K562 (cell line): ENCODE measurements around the gene WDR44. TPM values are rescaled to one million over a fixed set of nuclear protein-coding genes. Genes with fewer than 3 reads are reported as not detected.
A peak's percentile ranks its signal among the peaks of the same experiment; 100 is the strongest.

Experiments used
- BHLHE40 ChIP-seq: IDR thresholded peaks from 2 replicates; pipeline ENCODE4 v1.6.1; 2011; ENCODE audit warnings: low read length, improper control_type of control experiment
- CCNT2 ChIP-seq: IDR thresholded peaks from 2 replicates; pipeline ENCODE4 v1.6.1; 2011; ENCODE audit warnings: borderline replicate concordance, low read depth, mild to moderate bottlenecking, moderate library complexity, mixed read lengths, low read length; ENCODE audit not compliant: insufficient read length; ENCODE audit errors: extremely low read depth
- ETV1 ChIP-seq: fragments of 450-650 bp; conservative IDR thresholded peaks from 2 replicates; pipeline ENCODE4 v1.6.1; 2016; ENCODE audit warnings: missing genetic modification characterization, control low read depth, low read depth, missing compliant biosample characterization
- HEY1 ChIP-seq: fragments of 250-450 bp; sonication (Bioruptor Pico); IDR thresholded peaks from 2 replicates; pipeline ENCODE4 v1.5.0; 2020; ENCODE audit warnings: mild to moderate bottlenecking, moderate library complexity, borderline replicate concordance
- JUND ChIP-seq, 2 experiments: IDR thresholded peaks; 2 replicates in 1 of 2; 3 replicates in 1 of 2; pipeline ENCODE4 v1.6.1; 2011; ENCODE audit warnings: borderline replicate concordance in 2 of 2, low read depth in 2 of 2, low read length in 2 of 2, improper control_type of control experiment in 1 of 2, missing biosample characterization in 1 of 2, missing genetic modification characterization in 1 of 2, missing genetic modification reagents in 1 of 2
- MAZ ChIP-seq, 2 experiments: fragments of 450-650 bp in 1 of 2; sonication (generic) in 1 of 2; formaldehyde crosslinking; IDR thresholded peaks in 1 of 2; conservative IDR thresholded peaks in 1 of 2; 2 replicates each; pipeline versions ENCODE4 v1.4.0 to v1.5.0; 2020; ENCODE audit warnings: mild to moderate bottlenecking in 1 of 2, missing genetic modification reagents in 1 of 2
- POLR2B ChIP-seq: fragments of 450-650 bp; IDR thresholded peaks from 2 replicates; pipeline ENCODE4 v1.6.1; 2018; ENCODE audit warnings: low read depth; ENCODE audit not compliant: partially characterized antibody
- RBFOX2 ChIP-seq: fragments of 200-400 bp; formaldehyde crosslinking; IDR thresholded peaks from 2 replicates; pipeline ENCODE4 v1.6.1; 2017; ENCODE audit warnings: low read depth, mild to moderate bottlenecking, low read length, moderate library complexity
- SRF ChIP-seq, 2 experiments: fragments of 250-450, 450-650 bp in 1 of 2; sonication (Bioruptor Pico) in 1 of 2; sonication (generic) in 1 of 2; formaldehyde crosslinking; IDR thresholded peaks; 2 replicates each; pipeline versions ENCODE4 v1.5.0 to v1.5.1; 2020 to 2022; ENCODE audit warnings: mild to moderate bottlenecking in 1 of 2, missing genetic modification reagents in 1 of 2
- ZNF263 ChIP-seq: sonication (generic); formaldehyde crosslinking; IDR thresholded peaks from 2 replicates; pipeline ENCODE4 v1.8.0; 2022; ENCODE audit warnings: mild to moderate bottlenecking, missing genetic modification reagents, borderline replicate concordance
- ZNF3 ChIP-seq: fragments of 250-450 bp; sonication (Bioruptor Pico); IDR thresholded peaks from 2 replicates; pipeline ENCODE4 v1.5.0; 2021; ENCODE audit warnings: mild to moderate bottlenecking, moderate library complexity
- ZNF586 ChIP-seq: fragments of 450-650 bp; formaldehyde crosslinking; conservative IDR thresholded peaks from 2 replicates; pipeline ENCODE4 v1.4.0; 2020; ENCODE audit warnings: mild to moderate bottlenecking, moderate library complexity
- polyA plus RNA-seq, 8 experiments: library from polyadenylated mRNA; depleted of rRNA in 4 of 8; stranded (reverse) in 5 of 8; unstranded in 3 of 8; fragments of >200 nt; fragmentation: Nextera tagmentation in 2 of 8; fragmentation: Illumina TruSeq in 1 of 8; extraction: Ambion mirVana in 2 of 8; extraction: Trizol in 1 of 8; gene quantifications; 2 replicates each; pipeline versions ENCODE4 v1.2.1 to v1.2.3, GENCODE V29; 2011 to 2014; ENCODE audit warnings: inconsistent platforms in 1 of 8, missing spikeins in 1 of 8
- total RNA-seq, 7 experiments: library from RNA; depleted of rRNA in 6 of 7; stranded (reverse); fragments of >200 nt in 6 of 7; fragmentation: Illumina TruSeq in 2 of 7; extraction: Trizol in 2 of 7; gene quantifications; 2 replicates each; pipeline versions ENCODE4 v1.2.1 to v1.2.3, GENCODE V29; 2011 to 2021; ENCODE audit warnings: low replicate concordance in 1 of 7
- TF ChIP-seq, protein P1 (sequence below): fragments of 200-400 bp; formaldehyde crosslinking; IDR thresholded peaks from 2 replicates; pipeline ENCODE4 v1.6.1; 2017; ENCODE audit warnings: mild to moderate bottlenecking, low read depth, low read length, moderate library complexity
- TF ChIP-seq, protein P2 (sequence below), 2 experiments: fragments of 450-650 bp; conservative IDR thresholded peaks; 2 replicates each; pipeline ENCODE4 v1.6.1; 2017; ENCODE audit warnings: mild to moderate bottlenecking in 2 of 2, moderate library complexity in 2 of 2
- TF ChIP-seq, protein P3 (sequence below), 2 experiments: fragments of 200-800 bp in 1 of 2; sonication (Bioruptor generic) in 1 of 2; sonication (generic) in 1 of 2; formaldehyde crosslinking in 1 of 2; IDR thresholded peaks in 1 of 2; conservative IDR thresholded peaks in 1 of 2; 2 replicates each; pipeline versions ENCODE4 v1.5.0 to v1.6.1; 2016 to 2020; ENCODE audit warnings: missing compliant biosample characterization in 1 of 2, missing genetic modification characterization in 1 of 2, missing genetic modification reagents in 1 of 2
- TF ChIP-seq, protein P4 (sequence below): fragments of 450-650 bp; formaldehyde crosslinking; IDR thresholded peaks from 2 replicates; pipeline ENCODE4 v1.4.0; 2020; ENCODE audit warnings: mild to moderate bottlenecking, moderate library complexity

WDR44 gene
- total and polyA plus RNA-seq, 9 of the 15 experiments (the other 6 are each of a cell fraction or from before 2014, with no cell fraction given): 5.6 to 20.0 (median 14.6) TPM

DNA sequence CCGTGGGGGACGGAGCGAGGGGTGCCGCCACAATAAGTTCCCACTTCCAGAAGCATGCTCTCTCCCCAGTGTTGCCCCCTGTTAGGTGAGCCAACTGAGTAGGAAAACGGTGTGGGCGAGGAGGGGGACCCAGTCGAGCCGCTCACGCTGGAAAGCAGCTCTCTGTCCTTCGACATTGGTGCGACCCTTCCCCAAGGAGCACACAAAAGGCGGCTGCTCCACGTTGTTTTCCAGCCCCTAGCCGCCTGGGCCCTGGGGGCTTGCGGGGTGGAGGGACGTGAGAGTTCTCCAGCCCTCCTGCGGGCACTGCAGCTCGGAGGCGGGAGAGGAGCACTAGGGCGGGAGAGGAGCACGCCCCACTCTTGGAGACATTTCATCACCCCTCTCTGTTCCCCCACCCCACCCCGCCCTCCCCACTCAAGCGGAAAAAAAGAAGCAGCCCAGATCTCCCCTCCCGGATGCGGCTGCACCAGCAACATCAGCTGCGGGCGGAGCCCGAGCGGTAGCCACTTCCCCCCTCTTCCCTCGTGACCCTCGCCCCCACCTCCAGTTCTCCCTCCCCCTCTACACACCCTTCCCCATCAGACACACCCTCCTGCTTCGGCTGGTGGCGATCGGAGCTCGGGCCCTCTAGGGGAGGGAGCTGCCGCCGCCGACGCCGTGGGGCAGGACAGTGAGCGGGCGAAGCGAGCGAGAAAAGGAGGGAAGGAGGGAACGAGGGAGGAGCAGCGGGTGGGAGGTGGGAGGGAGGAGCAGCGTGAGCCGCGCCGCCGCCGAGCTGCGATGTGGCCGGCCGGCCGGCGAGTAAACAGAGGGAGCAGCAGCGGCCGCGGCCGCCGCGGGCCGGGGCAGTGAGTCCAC, 149.4 kb downstream of the WDR44 start, which contains the start of gene DOCK11 (continued):
- TF ChIP-seq, protein P1, sequence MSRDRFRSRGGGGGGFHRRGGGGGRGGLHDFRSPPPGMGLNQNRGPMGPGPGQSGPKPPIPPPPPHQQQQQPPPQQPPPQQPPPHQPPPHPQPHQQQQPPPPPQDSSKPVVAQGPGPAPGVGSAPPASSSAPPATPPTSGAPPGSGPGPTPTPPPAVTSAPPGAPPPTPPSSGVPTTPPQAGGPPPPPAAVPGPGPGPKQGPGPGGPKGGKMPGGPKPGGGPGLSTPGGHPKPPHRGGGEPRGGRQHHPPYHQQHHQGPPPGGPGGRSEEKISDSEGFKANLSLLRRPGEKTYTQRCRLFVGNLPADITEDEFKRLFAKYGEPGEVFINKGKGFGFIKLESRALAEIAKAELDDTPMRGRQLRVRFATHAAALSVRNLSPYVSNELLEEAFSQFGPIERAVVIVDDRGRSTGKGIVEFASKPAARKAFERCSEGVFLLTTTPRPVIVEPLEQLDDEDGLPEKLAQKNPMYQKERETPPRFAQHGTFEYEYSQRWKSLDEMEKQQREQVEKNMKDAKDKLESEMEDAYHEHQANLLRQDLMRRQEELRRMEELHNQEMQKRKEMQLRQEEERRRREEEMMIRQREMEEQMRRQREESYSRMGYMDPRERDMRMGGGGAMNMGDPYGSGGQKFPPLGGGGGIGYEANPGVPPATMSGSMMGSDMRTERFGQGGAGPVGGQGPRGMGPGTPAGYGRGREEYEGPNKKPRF: no peak
- TF ChIP-seq JUND (IDR thresholded peaks at IDR 0.05; ENCODE audit: borderline replicate concordance, low read depth, low read length): 0 out of 2 replicates have a peak, but pooled peaks have one; percentile 3
- no peak; the same call in 2 of the 3 replicates for TF ChIP-seq JUND (tag; IDR thresholded peaks at IDR 0.05; ENCODE audit: borderline replicate concordance, low read depth, low read length)
- TF ChIP-seq, protein P2, sequence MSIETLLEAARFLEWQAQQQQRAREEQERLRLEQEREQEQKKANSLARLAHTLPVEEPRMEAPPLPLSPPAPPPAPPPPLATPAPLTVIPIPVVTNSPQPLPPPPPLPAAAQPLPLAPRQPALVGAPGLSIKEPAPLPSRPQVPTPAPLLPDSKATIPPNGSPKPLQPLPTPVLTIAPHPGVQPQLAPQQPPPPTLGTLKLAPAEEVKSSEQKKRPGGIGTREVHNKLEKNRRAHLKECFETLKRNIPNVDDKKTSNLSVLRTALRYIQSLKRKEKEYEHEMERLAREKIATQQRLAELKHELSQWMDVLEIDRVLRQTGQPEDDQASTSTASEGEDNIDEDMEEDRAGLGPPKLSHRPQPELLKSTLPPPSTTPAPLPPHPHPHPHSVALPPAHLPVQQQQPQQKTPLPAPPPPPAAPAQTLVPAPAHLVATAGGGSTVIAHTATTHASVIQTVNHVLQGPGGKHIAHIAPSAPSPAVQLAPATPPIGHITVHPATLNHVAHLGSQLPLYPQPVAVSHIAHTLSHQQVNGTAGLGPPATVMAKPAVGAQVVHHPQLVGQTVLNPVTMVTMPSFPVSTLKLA (conservative IDR thresholded peaks at IDR 0.05): peak; percentile 59 to 80; a peak in 3 of 4 replicates
- peak; percentile 76 for TF ChIP-seq RBFOX2
- TF ChIP-seq, protein P3, sequence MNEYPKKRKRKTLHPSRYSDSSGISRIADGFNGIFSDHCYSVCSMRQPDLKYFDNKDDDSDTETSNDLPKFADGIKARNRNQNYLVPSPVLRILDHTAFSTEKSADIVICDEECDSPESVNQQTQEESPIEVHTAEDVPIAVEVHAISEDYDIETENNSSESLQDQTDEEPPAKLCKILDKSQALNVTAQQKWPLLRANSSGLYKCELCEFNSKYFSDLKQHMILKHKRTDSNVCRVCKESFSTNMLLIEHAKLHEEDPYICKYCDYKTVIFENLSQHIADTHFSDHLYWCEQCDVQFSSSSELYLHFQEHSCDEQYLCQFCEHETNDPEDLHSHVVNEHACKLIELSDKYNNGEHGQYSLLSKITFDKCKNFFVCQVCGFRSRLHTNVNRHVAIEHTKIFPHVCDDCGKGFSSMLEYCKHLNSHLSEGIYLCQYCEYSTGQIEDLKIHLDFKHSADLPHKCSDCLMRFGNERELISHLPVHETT (CRISPR knock-in tag; conservative IDR thresholded peaks at IDR 0.05 in 1 of 2, IDR thresholded peaks at IDR 0.05 in 1 of 2): peak in 1 of 2 experiments; percentile 57; a peak in 1 of 4 replicates
- no peak for TF ChIP-seq HEY1 (CRISPR knock-in tag)
- TF ChIP-seq CCNT2: peak; percentile 59
- peak; percentile 35 for TF ChIP-seq POLR2B
- peak; percentile 71 for TF ChIP-seq BHLHE40
- TF ChIP-seq MAZ (CRISPR knock-in tag; conservative IDR thresholded peaks at IDR 0.05 in 1 of 2, IDR thresholded peaks at IDR 0.05 in 1 of 2): peak in 1 of 2 experiments; percentile 88; a peak in 2 of 4 replicates
- no peak for TF ChIP-seq ZNF3 (CRISPR knock-in tag)
- TF ChIP-seq ZNF586 (CRISPR knock-in tag): no peak
- TF ChIP-seq, protein P4, sequence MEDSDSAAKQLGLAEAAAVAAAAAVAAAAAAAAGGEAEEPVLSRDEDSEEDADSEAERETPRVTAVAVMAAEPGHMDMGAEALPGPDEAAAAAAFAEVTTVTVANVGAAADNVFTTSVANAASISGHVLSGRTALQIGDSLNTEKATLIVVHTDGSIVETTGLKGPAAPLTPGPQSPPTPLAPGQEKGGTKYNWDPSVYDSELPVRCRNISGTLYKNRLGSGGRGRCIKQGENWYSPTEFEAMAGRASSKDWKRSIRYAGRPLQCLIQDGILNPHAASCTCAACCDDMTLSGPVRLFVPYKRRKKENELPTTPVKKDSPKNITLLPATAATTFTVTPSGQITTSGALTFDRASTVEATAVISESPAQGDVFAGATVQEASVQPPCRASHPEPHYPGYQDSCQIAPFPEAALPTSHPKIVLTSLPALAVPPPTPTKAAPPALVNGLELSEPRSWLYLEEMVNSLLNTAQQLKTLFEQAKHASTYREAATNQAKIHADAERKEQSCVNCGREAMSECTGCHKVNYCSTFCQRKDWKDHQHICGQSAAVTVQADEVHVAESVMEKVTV: peak; percentile 84
- peak; percentile 92 for TF ChIP-seq ZNF263 (CRISPR knock-in tag)
- peak; percentile 61 for TF ChIP-seq ETV1 (tag)
- no peak for TF ChIP-seq SRF (CRISPR knock-in tag; IDR thresholded peaks at IDR 0.05)
